Stimulated activated CD4-positive, alpha-beta T cell treated with anti-CD3 and anti-CD28 coated beads, Interleukin-4, amount 100 ng/mL, for 24 hours (primary cell): ENCODE data around the gene CNBP.
"Not testable (repeated sequence)": the region's sequence is repeated elsewhere in the genome, so short reads cannot be mapped to it uniquely, and the experiment has no call there.

Experiments
- DNase-seq: peaks from one replicate; pipeline ENCODE4 v3.0.0-alpha.2; 2020

CNBP gene

GRCh38 chr3:129184784-129185542 is 1.3 kb upstream of the CNBP start:
- not testable (repeated sequence) for DNase-seq

- peak; percentile 52 for DNase-seq
Observed at GRCh38 chr3:129184396-129184657, 631 bp upstream of the CNBP start.

- DNase-seq = peak; percentile 47
Observed at GRCh38 chr3:129182390-129183185, 1.1 kb downstream of the CNBP start.

GRCh38 chr3:129181819-129182218 is 1.9 kb downstream of the CNBP start:
- no peak for DNase-seq

- no peak for DNase-seq
Observed at GRCh38 chr3:129180461-129180860, 3.2 kb downstream of the CNBP start.

- DNase-seq = no peak
Observed at GRCh38 chr3:129176051-129176450, 7.6 kb downstream of the CNBP start.

- no peak for DNase-seq
Observed at GRCh38 chr3:129173725-129174124, 10.0 kb downstream of the CNBP start.

GRCh38 chr3:129173206-129173605 is 10.5 kb downstream of the CNBP start:
- no peak for DNase-seq

- no peak for DNase-seq
Observed at GRCh38 chr3:129166579-129167332, 16.9 kb downstream of the CNBP start.

- DNase-seq = not testable (repeated sequence)
Observed at GRCh38 chr3:129165594-129165993, 18.1 kb downstream of the CNBP start.

- no peak for DNase-seq
Observed at GRCh38 chr3:129164500-129164899, 19.2 kb downstream of the CNBP start.

- no peak for DNase-seq
Observed at GRCh38 chr3:129162729-129163579, 20.7 kb downstream of the CNBP start.

- DNase-seq = peak; percentile 40
Observed at GRCh38 chr3:129161860-129162271, 21.8 kb downstream of the CNBP start.

- DNase-seq = peak; percentile 91
Observed at GRCh38 chr3:129160891-129161859, 22.5 kb downstream of the CNBP start, which contains the start of gene ISY1. TSS of gene ISY1 (minus strand) at chr3:129161063. CDS start at chr3:129160975, 88 bp downstream.

- no peak for DNase-seq
Observed at GRCh38 chr3:129144786-129145185, 38.9 kb downstream of the CNBP start.

GRCh38 chr3:129141011-129141410 is 42.7 kb downstream of the CNBP start:
- not testable (repeated sequence) for DNase-seq

GRCh38 chr3:129139911-129140310 is 43.8 kb downstream of the CNBP start:
- DNase-seq = no peak

- DNase-seq = not testable (repeated sequence)
Observed at GRCh38 chr3:129136275-129136674, 47.4 kb downstream of the CNBP start.

GRCh38 chr3:129132097-129132866 is 51.4 kb downstream of the CNBP start:
- no peak for DNase-seq

GRCh38 chr3:129131465-129132088 is 52.1 kb downstream of the CNBP start:
- DNase-seq = no peak
